SK-N-SH (cell line): ENCODE data around the gene MAPK8IP3. TPM values are rescaled to one million over a fixed set of nuclear protein-coding genes. Genes with fewer than 3 reads are reported as not detected.

ENCODE experiments used
- CTCF ChIA-PET: fragments of 300-600, 350-600 bp; formaldehyde crosslinking; extraction: SDS; loops from one replicate; lab custom pipeline; 2021; lab: Yijun Ruan, JAX
- POLR2A ChIA-PET: fragments of 350-600 bp; sonication (Branson Sonifier 250); formaldehyde crosslinking; extraction: SDS; loops from one replicate; lab custom pipeline; 2020; ENCODE audit warnings: antibody characterized with exemption, inconsistent platforms; lab: Yijun Ruan, JAX
- DNase-seq: peaks from one replicate; pipeline ENCODE4 v3.0.0; 2012
- H2AFZ ChIP-seq: fragments of 200-600 bp; sonication (generic); 2 replicates; pipeline ENCODE4 v1.8.1; 2016; ENCODE audit warnings: antibody characterized with exemption, mild to moderate bottlenecking, low read depth
- H3F3A ChIP-seq: fragments of 200-600 bp; sonication (generic); replicated peaks from 2 replicates; pipeline ENCODE3; 2016; ENCODE audit warnings: antibody characterized with exemption, mild to moderate bottlenecking; ENCODE audit not compliant: insufficient read depth
- H3K27ac ChIP-seq, 2 experiments: fragments of 200-500 bp in 1 of 2; fragments of 200-600 bp in 1 of 2; sonication (Bioruptor generic) in 1 of 2; sonication (generic), shearing (Covaris generic) in 1 of 2; 2 replicates each; pipeline versions ENCODE4 v1.5.1 to v1.6.1; 2014 to 2016; ENCODE audit warnings: low read depth in 2 of 2, inconsistent platforms in 1 of 2, low read length in 1 of 2, mild to moderate bottlenecking in 1 of 2, mixed read lengths in 1 of 2
- H3K27me3 ChIP-seq: fragments of 200-600 bp; sonication (generic), shearing (Covaris generic); 2 replicates; pipeline ENCODE4 v1.6.1; 2016; ENCODE audit warnings: mixed run types; ENCODE audit not compliant: insufficient read depth
- H3K36me3 ChIP-seq, 2 experiments: fragments of 200-500 bp in 1 of 2; fragments of 200-600 bp in 1 of 2; sonication (Bioruptor generic) in 1 of 2; sonication (generic) in 1 of 2; replicated peaks in 1 of 2; 2 replicates each; pipeline versions ENCODE3 to v1.5.1; 2014 to 2016; ENCODE audit warnings: low read length in 1 of 2, mild to moderate bottlenecking in 1 of 2; ENCODE audit not compliant: insufficient read depth in 2 of 2, control insufficient read depth in 1 of 2
- H3K4me1 ChIP-seq, 2 experiments: fragments of 200-500 bp in 1 of 2; fragments of 200-600 bp in 1 of 2; sonication (Bioruptor generic) in 1 of 2; sonication (generic), shearing (Covaris generic) in 1 of 2; 2 replicates each; pipeline versions ENCODE4 v1.5.1 to v1.6.1; 2014 to 2016; ENCODE audit warnings: low read depth in 1 of 2, low read length in 1 of 2, mixed run types in 1 of 2; ENCODE audit not compliant: insufficient read depth in 2 of 2, control insufficient read depth in 1 of 2
- H3K4me2 ChIP-seq: fragments of 200-600 bp; sonication (generic), shearing (Covaris generic); 2 replicates; pipeline ENCODE4 v1.6.1; 2017; ENCODE audit warnings: mixed run types
- H3K4me3 ChIP-seq, 2 experiments: fragments of 200-500 bp in 1 of 2; fragments of 200-600 bp in 1 of 2; sonication (Bioruptor generic) in 1 of 2; sonication (generic), shearing (Covaris generic) in 1 of 2; 2 replicates each; pipeline versions ENCODE4 v1.5.1 to v1.8.1; 2014 to 2016; ENCODE audit warnings: low read depth in 2 of 2, inconsistent platforms in 1 of 2, low read length in 1 of 2, mild to moderate bottlenecking in 1 of 2, mixed read lengths in 1 of 2, moderate library complexity in 1 of 2
- H3K79me2 ChIP-seq: fragments of 200-600 bp; sonication (generic); 2 replicates; pipeline ENCODE4 v1.8.1; 2017; ENCODE audit warnings: mild to moderate bottlenecking; ENCODE audit not compliant: insufficient read depth
- H3K9ac ChIP-seq: fragments of 200-600 bp; sonication (generic); 2 replicates; pipeline ENCODE4 v1.6.1; 2017; ENCODE audit warnings: mixed run types
- H3K9me2 ChIP-seq: fragments of 200-600 bp; sonication (generic); 2 replicates; pipeline ENCODE4 v1.6.1; 2017; ENCODE audit warnings: mixed run types
- H3K9me3 ChIP-seq: fragments of 200-600 bp; sonication (generic); 2 replicates; pipeline ENCODE4 v1.6.1; 2017; ENCODE audit warnings: mixed run types, mild to moderate bottlenecking, moderate library complexity
- H4K20me1 ChIP-seq: fragments of 200-600 bp; sonication (generic); 2 replicates; pipeline ENCODE4 v1.6.1; 2017; ENCODE audit warnings: mild to moderate bottlenecking, mixed run types; ENCODE audit not compliant: insufficient read depth
- EP300 ChIP-seq, 2 experiments: IDR thresholded peaks; 2 replicates each; pipeline versions ENCODE4 v1.4.0 to v1.6.1; 2012; ENCODE audit warnings: borderline replicate concordance in 1 of 2, low read depth in 1 of 2, low read length in 1 of 2
- EZH2phosphoT487 ChIP-seq: fragments of 200-600 bp; sonication (generic); IDR thresholded peaks from 2 replicates; pipeline ENCODE4 v1.6.1; 2017; ENCODE audit warnings: low read depth, mixed run types, mild to moderate bottlenecking, antibody characterized with exemption, moderate library complexity, borderline replicate concordance
- FOXJ3 ChIP-seq: sonication (generic); formaldehyde crosslinking; IDR thresholded peaks from 2 replicates; pipeline ENCODE4 v1.5.1; 2020; ENCODE audit warnings: mild to moderate bottlenecking, missing genetic modification reagents
- FOXM1 ChIP-seq: IDR thresholded peaks from 2 replicates; pipeline ENCODE4 v1.4.0; 2012; ENCODE audit warnings: low read depth, mild to moderate bottlenecking
- GABPA ChIP-seq: IDR thresholded peaks from 2 replicates; pipeline ENCODE4 v1.4.0; 2012; ENCODE audit warnings: low read depth, mild to moderate bottlenecking
- GATA2 ChIP-seq: sonication (generic); formaldehyde crosslinking; IDR thresholded peaks from 2 replicates; pipeline ENCODE4 v1.5.0; 2020; ENCODE audit warnings: mild to moderate bottlenecking, missing genetic modification reagents
- MXI1 ChIP-seq: IDR thresholded peaks from 2 replicates; pipeline ENCODE4 v1.6.1; 2012; ENCODE audit warnings: mild to moderate bottlenecking, low read depth, low read length, improper control_type of control experiment
- POLR2AphosphoS5 ChIP-seq: IDR thresholded peaks from 2 replicates; pipeline ENCODE4 v1.6.1; 2012; ENCODE audit warnings: low read depth, low read length
- RCOR1 ChIP-seq: fragments of 150-350 bp; IDR thresholded peaks from 2 replicates; pipeline ENCODE4 v1.6.1; 2017; ENCODE audit warnings: antibody characterized with exemption, low read length
- RXRA ChIP-seq: IDR thresholded peaks from 2 replicates; pipeline ENCODE4 v1.4.0; 2012; ENCODE audit warnings: low read depth, mild to moderate bottlenecking, borderline replicate concordance
- TCF12 ChIP-seq: IDR thresholded peaks from 2 replicates; pipeline ENCODE4 v1.4.0; 2012
- TEAD4 ChIP-seq: IDR thresholded peaks from 2 replicates; pipeline ENCODE4 v1.4.0; 2012; ENCODE audit warnings: mild to moderate bottlenecking, borderline replicate concordance; ENCODE audit not compliant: insufficient read depth
- YY1 ChIP-seq: IDR thresholded peaks from 2 replicates; pipeline ENCODE4 v1.4.0; 2012; ENCODE audit warnings: low read depth, mild to moderate bottlenecking
- WGBS: methylation state at CpG from one replicate; pipeline ENCODE4 v1.1.6; 2017; ENCODE audit warnings: low lambda C conversion rate; 5-methylcytosine and 5-hydroxymethylcytosine counted together
- polyA plus RNA-seq, 3 experiments: library from polyadenylated mRNA; depleted of rRNA; stranded (reverse); fragments of >200 nt; gene quantifications; 2 replicates each; pipeline ENCODE4 v1.2.3, GENCODE V29; 2012
- TF ChIP-seq, protein P1 (sequence below): IDR thresholded peaks from 2 replicates; pipeline ENCODE4 v1.4.0; 2012; ENCODE audit warnings: low read depth
- TF ChIP-seq, protein P2 (sequence below): IDR thresholded peaks from 2 replicates; pipeline ENCODE4 v1.6.1; 2012; ENCODE audit warnings: mild to moderate bottlenecking, low read depth, low read length, moderate library complexity
- TF ChIP-seq, protein P3 (sequence below): IDR thresholded peaks from 2 replicates; pipeline ENCODE4 v1.4.0; 2012; ENCODE audit warnings: low read depth, borderline replicate concordance
- TF ChIP-seq, protein P4 (sequence below): fragments of 200-600 bp; sonication (generic); IDR thresholded peaks from 2 replicates; pipeline ENCODE4 v1.6.1; 2017; ENCODE audit warnings: antibody characterized with exemption, mild to moderate bottlenecking, moderate library complexity
- TF ChIP-seq, protein P5 (sequence below): fragments of 150-350 bp; IDR thresholded peaks from 2 replicates; pipeline ENCODE4 v1.6.1; 2017; ENCODE audit warnings: antibody characterized with exemption, low read length, low read depth, borderline replicate concordance

Gene MAPK8IP3
- polyA plus RNA-seq, 1 of the 3 experiments (the other 2 are of a cell fraction) = 57.3 TPM

DNA sequence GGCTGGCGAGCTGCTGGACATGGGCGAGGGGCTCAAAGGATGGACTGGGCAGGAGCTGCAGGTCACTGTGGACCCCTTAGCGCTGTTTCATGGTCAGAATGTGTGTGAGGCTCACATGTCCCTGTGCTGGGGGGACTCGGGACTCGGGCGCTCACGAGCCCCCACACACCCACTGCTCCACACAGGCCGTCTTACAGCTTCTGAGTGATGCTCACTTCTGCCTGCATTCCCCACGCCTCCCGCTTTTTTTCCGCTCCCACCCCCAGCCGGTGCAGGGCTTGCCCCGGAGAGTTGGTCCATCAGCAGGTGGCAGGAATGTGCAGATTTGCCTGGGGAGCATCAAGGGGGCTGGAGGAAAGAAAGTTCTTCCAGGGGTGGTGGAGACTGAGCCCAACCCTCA, 48.2 kb upstream of the MAPK8IP3 start:
- POLR2A ChIA-PET = interaction anchor here (0.5 kb wide), 1 partner anchor 73 kb away, joined by 3 read pairs; no protein-coding TSS in a partner anchor
- 98% methylated on average over 8 of the region's 13 CpGs for WGBS

DNA sequence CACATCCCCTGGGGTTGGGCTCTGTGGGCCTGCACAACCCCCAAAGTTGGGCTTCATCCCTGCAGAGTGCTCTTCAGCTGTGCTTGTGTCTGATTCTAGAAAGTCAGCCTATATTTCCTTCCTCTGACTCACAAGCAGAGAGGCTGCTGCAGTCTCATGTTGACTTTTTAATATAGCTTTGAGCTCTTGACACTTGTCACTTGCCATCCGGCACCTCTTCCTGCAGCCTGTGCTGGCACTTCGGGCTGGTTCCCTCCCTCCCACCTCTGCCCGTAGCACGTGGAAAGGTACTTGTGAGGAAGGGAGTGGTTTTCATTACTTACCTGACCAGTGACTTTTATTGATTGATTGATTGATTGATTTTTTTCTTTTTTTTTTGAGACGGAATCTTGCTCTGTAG, 47.0 kb upstream of the MAPK8IP3 start:
- TF ChIP-seq, protein P1, sequence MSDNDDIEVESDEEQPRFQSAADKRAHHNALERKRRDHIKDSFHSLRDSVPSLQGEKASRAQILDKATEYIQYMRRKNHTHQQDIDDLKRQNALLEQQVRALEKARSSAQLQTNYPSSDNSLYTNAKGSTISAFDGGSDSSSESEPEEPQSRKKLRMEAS = no peak
- TF ChIP-seq MXI1 (no peak), TCF12 (no peak), TEAD4 (no peak), EP300 (IDR thresholded peaks at IDR 0.05; ENCODE audit: borderline replicate concordance in 1 of 2, low read depth in 1 of 2, low read length in 1 of 2) (no peak), FOXM1 (no peak), GABPA (no peak), RXRA (no peak), POLR2AphosphoS5 (no peak), GATA2 (CRISPR knock-in tag) (no peak), EZH2phosphoT487 (no peak), RCOR1 (no peak)
- TF ChIP-seq, protein P2, sequence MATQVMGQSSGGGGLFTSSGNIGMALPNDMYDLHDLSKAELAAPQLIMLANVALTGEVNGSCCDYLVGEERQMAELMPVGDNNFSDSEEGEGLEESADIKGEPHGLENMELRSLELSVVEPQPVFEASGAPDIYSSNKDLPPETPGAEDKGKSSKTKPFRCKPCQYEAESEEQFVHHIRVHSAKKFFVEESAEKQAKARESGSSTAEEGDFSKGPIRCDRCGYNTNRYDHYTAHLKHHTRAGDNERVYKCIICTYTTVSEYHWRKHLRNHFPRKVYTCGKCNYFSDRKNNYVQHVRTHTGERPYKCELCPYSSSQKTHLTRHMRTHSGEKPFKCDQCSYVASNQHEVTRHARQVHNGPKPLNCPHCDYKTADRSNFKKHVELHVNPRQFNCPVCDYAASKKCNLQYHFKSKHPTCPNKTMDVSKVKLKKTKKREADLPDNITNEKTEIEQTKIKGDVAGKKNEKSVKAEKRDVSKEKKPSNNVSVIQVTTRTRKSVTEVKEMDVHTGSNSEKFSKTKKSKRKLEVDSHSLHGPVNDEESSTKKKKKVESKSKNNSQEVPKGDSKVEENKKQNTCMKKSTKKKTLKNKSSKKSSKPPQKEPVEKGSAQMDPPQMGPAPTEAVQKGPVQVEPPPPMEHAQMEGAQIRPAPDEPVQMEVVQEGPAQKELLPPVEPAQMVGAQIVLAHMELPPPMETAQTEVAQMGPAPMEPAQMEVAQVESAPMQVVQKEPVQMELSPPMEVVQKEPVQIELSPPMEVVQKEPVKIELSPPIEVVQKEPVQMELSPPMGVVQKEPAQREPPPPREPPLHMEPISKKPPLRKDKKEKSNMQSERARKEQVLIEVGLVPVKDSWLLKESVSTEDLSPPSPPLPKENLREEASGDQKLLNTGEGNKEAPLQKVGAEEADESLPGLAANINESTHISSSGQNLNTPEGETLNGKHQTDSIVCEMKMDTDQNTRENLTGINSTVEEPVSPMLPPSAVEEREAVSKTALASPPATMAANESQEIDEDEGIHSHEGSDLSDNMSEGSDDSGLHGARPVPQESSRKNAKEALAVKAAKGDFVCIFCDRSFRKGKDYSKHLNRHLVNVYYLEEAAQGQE = no peak
- TF ChIP-seq, protein P3, sequence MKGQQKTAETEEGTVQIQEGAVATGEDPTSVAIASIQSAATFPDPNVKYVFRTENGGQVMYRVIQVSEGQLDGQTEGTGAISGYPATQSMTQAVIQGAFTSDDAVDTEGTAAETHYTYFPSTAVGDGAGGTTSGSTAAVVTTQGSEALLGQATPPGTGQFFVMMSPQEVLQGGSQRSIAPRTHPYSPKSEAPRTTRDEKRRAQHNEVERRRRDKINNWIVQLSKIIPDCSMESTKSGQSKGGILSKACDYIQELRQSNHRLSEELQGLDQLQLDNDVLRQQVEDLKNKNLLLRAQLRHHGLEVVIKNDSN = no peak
- TF ChIP-seq, protein P4, sequence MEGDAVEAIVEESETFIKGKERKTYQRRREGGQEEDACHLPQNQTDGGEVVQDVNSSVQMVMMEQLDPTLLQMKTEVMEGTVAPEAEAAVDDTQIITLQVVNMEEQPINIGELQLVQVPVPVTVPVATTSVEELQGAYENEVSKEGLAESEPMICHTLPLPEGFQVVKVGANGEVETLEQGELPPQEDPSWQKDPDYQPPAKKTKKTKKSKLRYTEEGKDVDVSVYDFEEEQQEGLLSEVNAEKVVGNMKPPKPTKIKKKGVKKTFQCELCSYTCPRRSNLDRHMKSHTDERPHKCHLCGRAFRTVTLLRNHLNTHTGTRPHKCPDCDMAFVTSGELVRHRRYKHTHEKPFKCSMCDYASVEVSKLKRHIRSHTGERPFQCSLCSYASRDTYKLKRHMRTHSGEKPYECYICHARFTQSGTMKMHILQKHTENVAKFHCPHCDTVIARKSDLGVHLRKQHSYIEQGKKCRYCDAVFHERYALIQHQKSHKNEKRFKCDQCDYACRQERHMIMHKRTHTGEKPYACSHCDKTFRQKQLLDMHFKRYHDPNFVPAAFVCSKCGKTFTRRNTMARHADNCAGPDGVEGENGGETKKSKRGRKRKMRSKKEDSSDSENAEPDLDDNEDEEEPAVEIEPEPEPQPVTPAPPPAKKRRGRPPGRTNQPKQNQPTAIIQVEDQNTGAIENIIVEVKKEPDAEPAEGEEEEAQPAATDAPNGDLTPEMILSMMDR = no peak
- Histone ChIP-seq H2AFZ (no peak overlapping the region), H3K9me2 (no peaks in the 10 kb centered on the region), H3K4me3 (no peak overlapping the region), H3F3A (no peaks in the 10 kb centered on the region), H3K4me2 (no peak overlapping the region), H3K79me2 (no peaks in the 10 kb centered on the region), H3K4me1 (peaks cover 0 to 7% of the 10 kb centered on the region in 2 experiments; a peak in 1 of 4 replicates), H4K20me1 (no peaks in the 10 kb centered on the region), H3K9ac (no peak overlapping the region), H3K27ac (no peak overlapping the region), H3K36me3 (peaks cover 17 to 72% of the 10 kb centered on the region in 2 experiments), H3K9me3 (no peaks in the 10 kb centered on the region), H3K27me3 (no peaks in the 10 kb centered on the region)
- DNase-seq = no peak
- WGBS = 96% methylated on average over 5 of the region's 5 CpGs
- ChIA-PET POLR2A (no interaction called here), CTCF (no interaction called here)

More for the DNA sequence above, 48.2 kb upstream of the MAPK8IP3 start:
- no peaks in the 10 kb centered on the region for H4K20me1 ChIP-seq
- H3K9me2 ChIP-seq = no peaks in the 10 kb centered on the region
- H3K4me1 ChIP-seq = peaks cover 0 to 7% of the 10 kb centered on the region in 2 experiments; a peak in 1 of 4 replicates
- no peak overlapping the region for H2AFZ ChIP-seq
- CTCF ChIA-PET = interaction anchor here (1.0 kb wide), 1 partner anchor 21 kb away, joined by 3 read pairs; no protein-coding TSS in a partner anchor
- no peak overlapping the region for H3K27ac ChIP-seq
- no peak for DNase-seq
- H3K9ac ChIP-seq = no peak overlapping the region
- no peak overlapping the region for H3K4me2 ChIP-seq
- H3K79me2 ChIP-seq = no peaks in the 10 kb centered on the region
- no peak overlapping the region for H3K4me3 ChIP-seq
- no peaks in the 10 kb centered on the region for H3K9me3 ChIP-seq
- H3K27me3 ChIP-seq = no peaks in the 10 kb centered on the region
- H3K36me3 ChIP-seq = peaks cover 9 to 65% of the 10 kb centered on the region in 2 experiments
- H3F3A ChIP-seq = no peaks in the 10 kb centered on the region
- TF ChIP-seq EP300 (IDR thresholded peaks at IDR 0.05; ENCODE audit: borderline replicate concordance in 1 of 2, low read depth in 1 of 2, low read length in 1 of 2) = no peak
- TF ChIP-seq FOXJ3 (CRISPR knock-in tag) = no peak
- no peak for TF ChIP-seq POLR2AphosphoS5
- TF ChIP-seq, protein P5, sequence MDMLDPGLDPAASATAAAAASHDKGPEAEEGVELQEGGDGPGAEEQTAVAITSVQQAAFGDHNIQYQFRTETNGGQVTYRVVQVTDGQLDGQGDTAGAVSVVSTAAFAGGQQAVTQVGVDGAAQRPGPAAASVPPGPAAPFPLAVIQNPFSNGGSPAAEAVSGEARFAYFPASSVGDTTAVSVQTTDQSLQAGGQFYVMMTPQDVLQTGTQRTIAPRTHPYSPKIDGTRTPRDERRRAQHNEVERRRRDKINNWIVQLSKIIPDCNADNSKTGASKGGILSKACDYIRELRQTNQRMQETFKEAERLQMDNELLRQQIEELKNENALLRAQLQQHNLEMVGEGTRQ = no peak
- TF ChIP-seq YY1 = no peak
